Epithelial cell of alveolus of lung (primary cell): ENCODE data around the gene ZBTB7C. TPM values are rescaled to one million over a fixed set of nuclear protein-coding genes. Genes with fewer than 3 reads are reported as not detected.

Source experiments
- total RNA-seq: library from RNA; depleted of rRNA; stranded (reverse); fragments of >200 nt; gene quantifications from 2 replicates; pipeline ENCODE4 v1.2.1, GENCODE V29; 2015

The ZBTB7C gene
- under 0.01 TPM in 1 of 2 replicates, not detected in the other for total RNA-seq

DNA sequence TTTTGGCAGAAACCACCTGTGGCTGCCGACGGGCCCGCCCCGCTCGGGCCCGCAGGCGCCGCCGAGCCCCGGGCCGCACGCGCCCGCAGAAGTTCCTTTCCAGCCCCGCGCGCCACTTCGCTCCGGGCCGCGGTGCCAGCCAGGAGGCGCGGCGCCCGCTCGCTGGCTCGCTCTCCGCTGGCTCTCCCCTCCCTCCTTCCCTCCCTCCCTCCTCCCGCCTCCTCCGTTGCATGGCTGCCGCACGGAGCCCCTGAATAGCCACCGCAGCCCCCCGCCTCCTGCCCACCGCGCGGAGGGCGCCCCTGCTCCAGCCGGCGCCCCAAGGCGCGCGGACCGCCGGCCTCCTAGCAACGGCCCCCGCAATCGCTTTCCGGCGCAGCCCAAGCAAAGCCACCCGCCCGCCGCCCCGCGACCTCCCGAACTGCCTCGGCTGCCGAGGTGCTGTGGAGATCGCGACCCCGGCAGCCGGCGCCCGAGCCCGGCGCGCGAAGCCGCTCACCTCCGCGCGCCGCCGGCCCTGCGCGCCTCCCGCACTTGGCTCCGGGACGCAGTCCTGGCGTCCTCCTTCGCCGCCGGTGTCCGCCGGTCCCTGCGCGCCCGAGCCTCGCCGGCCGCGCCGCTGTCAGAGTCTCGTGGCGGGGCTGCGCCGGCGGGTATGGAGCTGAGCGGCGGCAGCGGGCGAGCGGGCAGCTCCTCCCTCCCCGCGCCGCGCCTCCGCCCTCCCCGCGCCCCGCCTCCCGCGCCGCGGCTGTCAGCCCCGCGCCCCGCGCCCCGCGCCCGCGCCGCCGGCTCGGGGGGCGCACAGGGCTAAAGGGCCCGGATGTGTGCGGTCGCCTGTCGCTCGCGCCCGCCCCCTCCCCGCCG lies at the start of gene ZBTB7C:
Gene ZBTB7C (minus strand): TSS at position 657 of the 864 bp plus-strand sequence.

Other genes with a start within 250 kb of the ZBTB7C start
- 14.9 and 21.5 TPM in 2 replicates for gene CTIF, start 129.6 kb upstream of the ZBTB7C start, total RNA-seq